SKM-1 treated with dmso at 0.1 percent for 144 hours (cell line): Measurements from ENCODE around the gene STAG2.
"Not testable (repeated sequence)": the region's sequence is repeated elsewhere in the genome, so short reads cannot be mapped to it uniquely, and the experiment has no call there.

ENCODE experiments used
- DNase-seq: peaks from one replicate; lab custom pipeline; 2025; ENCODE audit not compliant: unreplicated experiment; lab: John Stamatoyannopoulos, UW

The STAG2 gene

GRCh38 chrX:124033821-124034220 lies 72.3 kb downstream of the STAG2 start:
- no peak for DNase-seq

GRCh38 chrX:124035657-124036056 lies 74.2 kb downstream of the STAG2 start:
- DNase-seq, result no peak

GRCh38 chrX:124042042-124042441 lies 80.5 kb downstream of the STAG2 start:
- DNase-seq, result no peak

GRCh38 chrX:124045109-124045508 lies 83.6 kb downstream of the STAG2 start:
- no peak for DNase-seq

- not testable (repeated sequence) for DNase-seq
These were observed 122.9 kb downstream of the STAG2 start for GRCh38 chrX:124084417-124084816.

GRCh38 chrX:124085063-124085462 lies 123.6 kb downstream of the STAG2 start:
- no peak for DNase-seq

- DNase-seq, result no peak
These were observed 124.9 kb downstream of the STAG2 start for GRCh38 chrX:124086411-124086810.

GRCh38 chrX:124087000-124087746 lies 125.7 kb downstream of the STAG2 start:
- DNase-seq, result no peak

GRCh38 chrX:124093222-124093621 lies 131.7 kb downstream of the STAG2 start:
- no peak for DNase-seq

GRCh38 chrX:124097116-124097515 lies 135.6 kb downstream of the STAG2 start:
- no peak for DNase-seq

- peak; percentile 26 for DNase-seq
These were observed 136.6 kb downstream of the STAG2 start for GRCh38 chrX:124098089-124098488.

- DNase-seq, result no peak
These were observed 142.5 kb downstream of the STAG2 start for GRCh38 chrX:124103966-124104365.

GRCh38 chrX:124104512-124104911 lies 143.0 kb downstream of the STAG2 start:
- DNase-seq, result not testable (repeated sequence)

GRCh38 chrX:124113621-124114600 lies 152.4 kb downstream of the STAG2 start:
- no peak for DNase-seq

GRCh38 chrX:124117325-124117724 lies 155.8 kb downstream of the STAG2 start:
- DNase-seq, result no peak

- DNase-seq, result no peak
These were observed 164.0 kb downstream of the STAG2 start for GRCh38 chrX:124125471-124125870.

- no peak for DNase-seq
These were observed 166.0 kb downstream of the STAG2 start for GRCh38 chrX:124127496-124127895.

GRCh38 chrX:124132437-124132836 lies 170.9 kb downstream of the STAG2 start:
- not testable (repeated sequence) for DNase-seq

- no peak for DNase-seq
These were observed 184.2 kb downstream of the STAG2 start for GRCh38 chrX:124145749-124146148.

GRCh38 chrX:124151195-124151594 lies 189.7 kb downstream of the STAG2 start:
- DNase-seq, result no peak
